GM19372 (cell line): ENCODE data around the gene ANKRD13A.

ENCODE experiments used
- ATAC-seq: cut with Tn5 transposase; IDR thresholded peaks from one replicate; pipeline ENCODE4 v1.9.1; 2021; ENCODE audit warnings: mild to moderate bottlenecking, low read depth, moderate library complexity; ENCODE audit not compliant: unreplicated experiment

Gene ANKRD13A

DNA sequence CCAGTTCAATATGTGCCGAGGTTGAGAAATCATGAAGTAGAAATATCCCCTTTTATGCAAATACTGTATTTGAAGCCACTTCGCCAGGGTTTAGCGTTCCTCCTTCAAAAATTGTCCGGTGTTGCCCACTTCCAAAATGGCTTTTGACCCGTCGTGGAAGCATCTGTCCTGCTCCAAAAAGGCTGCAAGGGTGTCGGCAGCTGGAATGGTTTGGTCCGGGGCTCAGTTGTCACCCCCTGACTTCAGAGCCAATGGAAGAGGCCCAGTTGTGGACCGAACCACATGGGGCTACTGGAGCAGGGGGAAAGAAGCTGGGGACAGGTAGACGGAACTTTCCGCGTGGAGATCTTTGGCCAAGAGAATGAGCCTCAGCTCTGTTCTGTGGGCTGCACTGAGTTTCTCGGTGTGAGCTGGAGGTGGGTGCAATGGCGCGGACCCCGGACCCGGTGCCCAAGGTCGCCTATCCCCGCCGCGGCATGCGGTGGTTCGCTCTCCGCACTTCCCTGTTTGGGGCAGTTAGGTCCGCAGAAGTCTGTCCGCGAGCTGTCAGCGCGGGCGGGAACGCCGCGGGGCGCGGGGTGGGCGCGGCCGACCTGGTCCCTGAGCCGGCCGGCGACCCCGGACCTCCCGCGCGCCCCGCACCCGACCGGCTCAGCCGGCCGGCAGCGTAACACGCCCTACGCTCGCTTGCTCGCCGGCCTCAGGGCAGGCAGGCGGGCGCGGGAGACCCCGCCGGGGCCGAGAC is at the start of gene ANKRD13A:
Gene ANKRD13A (plus strand): TSS at position 527 of the 745 bp plus-strand sequence. CDS start 259 bp downstream, outside the sequence.
- ATAC-seq = no peak

- ATAC-seq = no peak
These were observed 48.6 kb upstream of the ANKRD13A start for GRCh38 chr12:109950625-109951024.

- ATAC-seq = no peak
These were observed 48.1 kb upstream of the ANKRD13A start for GRCh38 chr12:109951136-109951535.

GRCh38 chr12:109951751-109952150 is 47.5 kb upstream of the ANKRD13A start:
- ATAC-seq = no peak

- ATAC-seq = no peak
These were observed 46.9 kb upstream of the ANKRD13A start for GRCh38 chr12:109952160-109952858.

DNA sequence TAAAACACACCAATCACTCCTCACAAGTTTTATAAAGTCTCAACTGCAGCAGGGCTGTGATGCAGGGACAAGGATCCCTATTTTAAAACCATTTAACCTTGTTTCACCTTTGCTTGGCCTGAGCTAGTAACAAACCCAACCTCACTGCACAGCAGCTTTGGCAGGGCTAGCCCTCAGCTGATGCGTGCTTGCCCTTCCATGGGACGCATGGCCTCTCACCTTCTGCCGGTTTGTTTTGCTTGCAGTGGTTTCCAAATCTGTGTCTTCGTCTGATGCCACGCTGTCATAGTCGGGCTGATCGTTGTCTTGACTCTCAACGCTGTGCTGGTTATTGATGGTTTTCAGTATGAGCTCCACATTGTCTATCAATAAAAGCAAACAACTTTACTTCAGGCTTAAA is 46.4 kb upstream of the ANKRD13A start:
- ATAC-seq = no peak

DNA sequence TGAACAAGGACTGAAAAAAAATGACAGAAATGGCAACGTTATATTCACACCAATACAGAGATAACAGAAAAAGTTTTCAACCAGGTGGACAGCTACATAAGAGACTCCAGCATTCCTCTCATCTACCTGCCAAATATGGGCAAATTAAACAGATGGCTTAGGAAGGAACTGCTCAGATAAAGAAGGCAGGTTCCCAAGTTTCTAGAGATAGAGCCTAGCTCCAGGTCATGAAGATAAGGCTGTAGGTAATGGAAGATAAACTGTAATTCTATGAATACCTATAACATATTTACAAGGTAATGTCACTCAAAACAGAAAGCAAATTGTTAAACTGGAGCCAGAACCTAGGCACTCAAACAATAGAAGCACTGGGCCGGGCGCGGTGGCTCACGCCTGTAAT is 45.6 kb upstream of the ANKRD13A start:
- no peak for ATAC-seq

DNA sequence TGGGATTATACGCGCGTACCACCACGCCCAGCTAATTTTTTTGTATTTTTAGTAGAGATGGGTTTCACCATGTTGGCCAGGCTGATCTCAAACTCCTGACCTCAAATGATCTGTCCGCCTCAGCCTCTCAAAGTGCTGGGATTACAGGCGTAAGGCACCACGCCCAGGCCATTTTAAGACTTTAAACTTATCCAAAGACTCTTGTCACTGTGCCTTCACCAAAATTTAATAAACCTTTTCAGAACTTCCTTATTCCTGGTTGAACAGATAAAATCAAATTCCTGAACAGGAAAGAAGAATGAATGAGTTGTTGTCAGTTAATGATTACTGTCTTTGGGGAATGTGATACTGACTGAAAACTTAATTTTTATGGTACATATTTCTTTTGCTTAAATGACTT is 40.9 kb upstream of the ANKRD13A start:
- no peak for ATAC-seq

GRCh38 chr12:109959411-109960093 is 39.7 kb upstream of the ANKRD13A start:
- ATAC-seq = no peak

GRCh38 chr12:109961201-109961600 is 38.0 kb upstream of the ANKRD13A start:
- no peak for ATAC-seq

GRCh38 chr12:109961612-109962011 is 37.6 kb upstream of the ANKRD13A start:
- ATAC-seq = no peak

- no peak for ATAC-seq
These were observed 36.8 kb upstream of the ANKRD13A start for GRCh38 chr12:109962398-109962797.

- no peak for ATAC-seq
These were observed 35.9 kb upstream of the ANKRD13A start for GRCh38 chr12:109963330-109963729.

- ATAC-seq = no peak
These were observed 35.3 kb upstream of the ANKRD13A start for GRCh38 chr12:109963743-109964429.

DNA sequence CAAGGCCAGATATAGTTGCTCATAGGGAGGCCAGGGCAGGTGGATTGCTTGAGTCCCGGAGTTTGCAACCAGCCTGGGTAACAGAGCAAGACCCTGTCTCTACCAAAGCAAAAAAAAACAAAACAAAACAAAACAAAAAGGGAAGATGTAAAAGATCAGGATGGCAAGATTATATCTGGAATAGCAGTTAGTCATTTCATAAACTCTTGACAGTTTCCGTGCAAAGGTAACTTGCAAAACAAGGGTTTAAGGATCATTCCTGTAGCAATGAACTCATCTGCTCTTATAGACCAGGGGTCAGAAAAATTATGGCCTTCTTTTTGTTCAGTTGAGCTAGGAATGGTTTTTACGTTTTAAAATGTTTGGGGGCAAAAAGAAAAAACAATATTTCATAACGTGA is 32.7 kb upstream of the ANKRD13A start:
- ATAC-seq = no peak

GRCh38 chr12:109967383-109968031 is 31.7 kb upstream of the ANKRD13A start:
- ATAC-seq = no peak

- no peak for ATAC-seq
These were observed 31.2 kb upstream of the ANKRD13A start for GRCh38 chr12:109968032-109968420.

- ATAC-seq = no peak
These were observed 30.4 kb upstream of the ANKRD13A start for GRCh38 chr12:109968801-109969200.

- ATAC-seq = no peak
These were observed 26.4 kb upstream of the ANKRD13A start for GRCh38 chr12:109972821-109973220.

DNA sequence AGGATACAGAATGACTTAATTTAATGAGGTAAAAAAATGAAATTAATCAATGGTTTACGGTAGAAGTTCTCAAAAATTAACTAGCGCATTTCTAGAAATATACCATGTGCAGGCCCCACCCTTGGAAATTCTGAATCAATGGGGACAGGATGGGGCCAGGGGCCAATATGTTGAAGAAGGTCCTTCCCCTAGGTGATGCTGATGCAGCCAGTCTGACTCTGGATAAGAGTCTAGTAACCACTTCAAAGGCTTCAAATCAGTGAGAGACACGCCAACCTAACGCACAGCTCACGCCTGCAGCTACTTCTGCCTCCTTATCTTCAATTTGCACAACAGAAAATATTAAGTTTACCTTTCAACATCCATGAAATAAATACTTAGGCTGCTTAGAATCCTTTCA is 17.9 kb upstream of the ANKRD13A start:
- no peak for ATAC-seq
